Measurements from ENCODE around the gene PASK. TPM values are rescaled to one million over a fixed set of nuclear protein-coding genes. Genes with fewer than 3 reads are reported as not detected.

Gene PASK
- total RNA-seq, 1 experiment from 2014 or later, result 9.0 TPM

DNA sequence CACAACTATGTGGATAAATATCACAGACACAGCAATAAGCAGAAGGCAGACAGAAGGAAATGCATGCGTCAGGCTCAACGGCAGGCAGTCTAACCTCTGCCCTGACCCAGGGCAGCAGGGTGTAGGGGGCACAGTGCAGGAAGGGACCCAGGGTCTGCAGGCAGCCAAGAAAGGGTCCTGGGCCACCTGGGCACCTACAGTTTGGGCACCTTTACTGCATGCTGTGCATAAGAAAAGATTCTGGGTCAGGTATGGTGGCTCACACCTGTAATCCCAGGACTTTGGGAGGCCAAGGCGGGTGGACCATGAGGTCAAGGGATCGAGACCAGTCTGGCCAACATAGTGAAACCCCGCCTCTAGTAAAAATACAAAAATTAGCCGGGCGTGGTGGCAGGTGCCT, 17.7 kb downstream of the PASK start:
- intact Hi-C loops (cut with micrococcal nuclease), result no loop called here
- Mint-ChIP-seq H3K27ac (ENCODE audit: low read depth, unreplicated experiment) (no peak overlapping the region), H3K9me3 (ENCODE audit: unreplicated experiment) (no peaks in the 10 kb centered on the region), H3K27me3 (ENCODE audit: insufficient read depth, unreplicated experiment) (no peaks in the 10 kb centered on the region), H3K36me3 (ENCODE audit: insufficient read depth, unreplicated experiment) (peaks cover 16% of the 10 kb centered on the region), H3K4me1 (ENCODE audit: insufficient read depth, unreplicated experiment) (no peaks in the 10 kb centered on the region), H3K4me3 (ENCODE audit: unreplicated experiment) (no peak overlapping the region)
- BruUV-seq (replicated peaks), result no TSS peak
- no peak for DNase-seq (ENCODE audit: unreplicated experiment)
- ChIA-PET POLR2A (no interaction called here), CTCF (no interaction called here)
- TF ChIP-seq, protein P1, sequence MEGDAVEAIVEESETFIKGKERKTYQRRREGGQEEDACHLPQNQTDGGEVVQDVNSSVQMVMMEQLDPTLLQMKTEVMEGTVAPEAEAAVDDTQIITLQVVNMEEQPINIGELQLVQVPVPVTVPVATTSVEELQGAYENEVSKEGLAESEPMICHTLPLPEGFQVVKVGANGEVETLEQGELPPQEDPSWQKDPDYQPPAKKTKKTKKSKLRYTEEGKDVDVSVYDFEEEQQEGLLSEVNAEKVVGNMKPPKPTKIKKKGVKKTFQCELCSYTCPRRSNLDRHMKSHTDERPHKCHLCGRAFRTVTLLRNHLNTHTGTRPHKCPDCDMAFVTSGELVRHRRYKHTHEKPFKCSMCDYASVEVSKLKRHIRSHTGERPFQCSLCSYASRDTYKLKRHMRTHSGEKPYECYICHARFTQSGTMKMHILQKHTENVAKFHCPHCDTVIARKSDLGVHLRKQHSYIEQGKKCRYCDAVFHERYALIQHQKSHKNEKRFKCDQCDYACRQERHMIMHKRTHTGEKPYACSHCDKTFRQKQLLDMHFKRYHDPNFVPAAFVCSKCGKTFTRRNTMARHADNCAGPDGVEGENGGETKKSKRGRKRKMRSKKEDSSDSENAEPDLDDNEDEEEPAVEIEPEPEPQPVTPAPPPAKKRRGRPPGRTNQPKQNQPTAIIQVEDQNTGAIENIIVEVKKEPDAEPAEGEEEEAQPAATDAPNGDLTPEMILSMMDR (IDR thresholded peaks at IDR 0.05; ENCODE audit: unreplicated experiment), result no peak

DNA sequence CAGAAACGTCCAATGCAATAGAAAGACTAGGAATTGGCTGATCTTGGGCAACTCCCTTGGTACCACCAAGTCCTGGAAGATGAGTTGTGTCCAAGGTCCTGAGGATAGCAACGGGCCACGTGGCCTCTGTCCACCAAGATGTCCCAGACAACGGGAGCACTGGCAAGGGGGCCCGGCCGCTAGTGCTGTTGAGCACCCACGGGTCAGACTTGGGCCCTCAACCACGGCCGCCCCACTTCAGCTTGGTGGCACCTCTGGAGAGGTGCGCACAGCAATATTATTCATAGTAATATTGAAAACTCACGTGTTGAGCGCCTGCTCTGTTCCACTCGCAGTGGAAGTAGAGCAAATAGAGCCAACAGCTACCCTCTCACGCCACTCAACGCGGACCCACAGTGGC, 19.0 kb downstream of the PASK start:
- H3K27ac Mint-ChIP-seq (ENCODE audit: low read depth, unreplicated experiment), result no peak overlapping the region
- CTCF ChIA-PET, result no interaction called here
- H3K27me3 Mint-ChIP-seq (ENCODE audit: insufficient read depth, unreplicated experiment), result no peaks in the 10 kb centered on the region
- H3K4me3 Mint-ChIP-seq (ENCODE audit: unreplicated experiment), result no peak overlapping the region
- DNase-seq (ENCODE audit: unreplicated experiment), result no peak
- POLR2A ChIA-PET, result no interaction called here
- no peaks in the 10 kb centered on the region for H3K9me3 Mint-ChIP-seq (ENCODE audit: unreplicated experiment)
- BruUV-seq (replicated peaks), result no TSS peak
- H3K36me3 Mint-ChIP-seq (ENCODE audit: insufficient read depth, unreplicated experiment), result peaks cover 6% of the 10 kb centered on the region
- TF ChIP-seq, protein P1 (IDR thresholded peaks at IDR 0.05; ENCODE audit: unreplicated experiment), result no peak
- no peaks in the 10 kb centered on the region for H3K4me1 Mint-ChIP-seq (ENCODE audit: insufficient read depth, unreplicated experiment)
- intact Hi-C loops (cut with micrococcal nuclease), result no loop called here

DNA sequence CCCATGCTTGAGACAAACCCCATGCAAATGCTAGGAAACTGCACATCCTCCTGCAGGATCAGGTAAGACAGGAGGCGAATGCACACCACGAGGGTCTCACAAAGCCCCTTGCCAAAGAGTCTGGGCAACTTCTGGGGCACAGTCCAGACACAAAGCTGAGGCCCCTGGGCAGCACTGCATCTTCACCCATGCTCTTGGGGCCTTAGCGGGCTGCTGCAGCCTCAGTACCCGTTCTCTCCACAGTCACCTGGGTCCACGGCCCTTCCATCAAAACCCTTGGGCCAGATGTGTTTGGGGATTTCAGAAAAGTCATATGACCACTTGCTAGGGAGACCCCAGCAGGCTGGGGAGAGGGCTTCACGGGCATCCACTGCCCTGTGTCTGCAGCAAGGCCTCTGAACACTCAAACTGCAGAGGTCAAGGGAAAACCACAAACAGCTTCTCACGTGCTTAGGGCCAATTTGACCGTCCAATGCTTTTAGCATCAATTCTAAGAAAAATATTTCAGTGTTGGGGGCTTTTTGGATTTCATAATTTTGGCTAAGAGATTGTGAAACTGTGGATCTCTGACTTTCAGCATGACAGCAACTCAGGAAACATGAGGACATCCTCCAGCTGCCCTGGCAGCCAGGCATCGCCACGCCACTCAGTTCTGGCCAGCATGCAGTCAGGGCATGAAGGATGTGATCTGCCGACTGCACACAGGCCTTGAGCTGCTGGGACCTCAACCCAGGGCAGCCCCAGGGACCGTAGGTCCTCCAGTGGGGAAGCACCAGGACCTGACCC, 20.0 kb downstream of the PASK start:
- CTCF ChIA-PET, result no interaction called here
- intact Hi-C loops (cut with micrococcal nuclease), result no loop called here
- POLR2A ChIA-PET, result no interaction called here
- Mint-ChIP-seq H3K27me3 (ENCODE audit: insufficient read depth, unreplicated experiment) (no peaks in the 10 kb centered on the region), H3K4me1 (ENCODE audit: insufficient read depth, unreplicated experiment) (no peaks in the 10 kb centered on the region), H3K27ac (ENCODE audit: low read depth, unreplicated experiment) (no peak overlapping the region), H3K36me3 (ENCODE audit: insufficient read depth, unreplicated experiment) (peaks cover 5% of the 10 kb centered on the region), H3K4me3 (ENCODE audit: unreplicated experiment) (no peak overlapping the region), H3K9me3 (ENCODE audit: unreplicated experiment) (no peaks in the 10 kb centered on the region)
- DNase-seq (ENCODE audit: unreplicated experiment), result no peak
- no TSS peak for BruUV-seq (replicated peaks)
- TF ChIP-seq, protein P1 (IDR thresholded peaks at IDR 0.05; ENCODE audit: unreplicated experiment), result no peak

DNA sequence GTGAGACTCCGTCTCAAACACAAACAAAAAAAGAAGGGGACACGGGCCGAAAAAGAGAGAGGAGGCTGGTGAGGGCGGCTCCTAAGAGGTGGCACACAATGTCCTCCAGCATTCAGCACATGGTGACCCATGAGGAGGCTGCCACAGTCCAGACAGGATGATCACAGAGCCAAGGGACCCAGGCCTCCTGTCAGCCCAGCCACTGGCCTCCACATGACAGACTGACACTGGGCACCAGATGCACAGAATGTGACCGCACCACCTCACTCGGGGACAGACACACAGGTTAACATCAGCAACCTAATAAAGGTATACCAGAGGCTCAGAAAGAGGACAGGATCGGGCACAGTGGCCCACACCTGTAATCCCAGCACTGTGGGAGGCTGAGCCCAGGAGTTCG, 21.0 kb downstream of the PASK start:
- Mint-ChIP-seq H3K9me3 (ENCODE audit: unreplicated experiment) (no peaks in the 10 kb centered on the region), H3K27ac (ENCODE audit: low read depth, unreplicated experiment) (no peak overlapping the region), H3K4me1 (ENCODE audit: insufficient read depth, unreplicated experiment) (no peaks in the 10 kb centered on the region), H3K36me3 (ENCODE audit: insufficient read depth, unreplicated experiment) (peaks cover 5% of the 10 kb centered on the region), H3K27me3 (ENCODE audit: insufficient read depth, unreplicated experiment) (no peaks in the 10 kb centered on the region), H3K4me3 (ENCODE audit: unreplicated experiment) (no peak overlapping the region)
- no peak for DNase-seq (ENCODE audit: unreplicated experiment)
- intact Hi-C loops (cut with micrococcal nuclease), result no loop called here
- no TSS peak for BruUV-seq (replicated peaks)
- POLR2A ChIA-PET, result no interaction called here
- TF ChIP-seq, protein P1 (IDR thresholded peaks at IDR 0.05; ENCODE audit: unreplicated experiment), result no peak
- CTCF ChIA-PET, result no interaction called here
